ENCODE data around the gene KRTAP5-9.
"Not testable (repeated sequence)": the region's sequence is repeated elsewhere in the genome, so short reads cannot be mapped to it uniquely, and the experiment has no call there.

The KRTAP5-9 gene

GRCh38 chr11:71563406-71563805 lies 15.2 kb downstream of the KRTAP5-9 start:
- no peak for DNase-seq (ENCODE audit: low read depth)

- no peak for DNase-seq (ENCODE audit: low read depth)
These were observed 16.2 kb downstream of the KRTAP5-9 start for GRCh38 chr11:71564430-71564829.

GRCh38 chr11:71565263-71565662 lies 17.0 kb downstream of the KRTAP5-9 start, which contains the start of gene KRTAP5-10:
Gene KRTAP5-10 (plus strand): TSS chr11:71565563. CDS start chr11:71565588, 25 bp downstream.
- DNase-seq (ENCODE audit: low read depth) = no peak

- no peak for DNase-seq (ENCODE audit: low read depth)
These were observed 17.9 kb downstream of the KRTAP5-9 start for GRCh38 chr11:71566081-71566620.

- not testable (repeated sequence) for DNase-seq (ENCODE audit: low read depth)
These were observed 18.7 kb downstream of the KRTAP5-9 start for GRCh38 chr11:71566626-71567599.

GRCh38 chr11:71567633-71568032 lies 19.4 kb downstream of the KRTAP5-9 start:
- DNase-seq (ENCODE audit: low read depth) = not testable (repeated sequence)

GRCh38 chr11:71568704-71569349 lies 20.6 kb downstream of the KRTAP5-9 start:
- DNase-seq (ENCODE audit: low read depth) = no peak

GRCh38 chr11:71571101-71571850 lies 23.1 kb downstream of the KRTAP5-9 start:
- not testable (repeated sequence) for DNase-seq (ENCODE audit: low read depth)

- no peak for DNase-seq (ENCODE audit: low read depth)
These were observed 24.6 kb downstream of the KRTAP5-9 start for GRCh38 chr11:71572811-71573210.

- no peak for DNase-seq (ENCODE audit: low read depth)
These were observed 26.2 kb downstream of the KRTAP5-9 start for GRCh38 chr11:71574418-71574817.

- DNase-seq (ENCODE audit: low read depth) = no peak
These were observed 27.7 kb downstream of the KRTAP5-9 start for GRCh38 chr11:71575723-71576424.

GRCh38 chr11:71576688-71577465 lies 28.7 kb downstream of the KRTAP5-9 start:
- DNase-seq (ENCODE audit: low read depth) = not testable (repeated sequence)

GRCh38 chr11:71577469-71578004 lies 29.3 kb downstream of the KRTAP5-9 start:
- no peak for DNase-seq (ENCODE audit: low read depth)

- DNase-seq (ENCODE audit: low read depth) = not testable (repeated sequence)
These were observed 31.3 kb downstream of the KRTAP5-9 start for GRCh38 chr11:71579513-71579912.

- no peak for DNase-seq (ENCODE audit: low read depth)
These were observed 32.1 kb downstream of the KRTAP5-9 start for GRCh38 chr11:71580057-71581003.

- DNase-seq (ENCODE audit: low read depth) = no peak
These were observed 33.6 kb downstream of the KRTAP5-9 start for GRCh38 chr11:71581826-71582225.

- no peak for DNase-seq (ENCODE audit: low read depth)
These were observed 34.2 kb downstream of the KRTAP5-9 start, which contains the start of gene KRTAP5-11 for GRCh38 chr11:71582309-71582895. Gene KRTAP5-11 (minus strand): TSS chr11:71582875. CDS start chr11:71582837, 38 bp downstream.

GRCh38 chr11:71582969-71583368 lies 34.7 kb downstream of the KRTAP5-9 start:
- not testable (repeated sequence) for DNase-seq (ENCODE audit: low read depth)
